Measurements from ENCODE around the gene SLCO2B1.

DNA sequence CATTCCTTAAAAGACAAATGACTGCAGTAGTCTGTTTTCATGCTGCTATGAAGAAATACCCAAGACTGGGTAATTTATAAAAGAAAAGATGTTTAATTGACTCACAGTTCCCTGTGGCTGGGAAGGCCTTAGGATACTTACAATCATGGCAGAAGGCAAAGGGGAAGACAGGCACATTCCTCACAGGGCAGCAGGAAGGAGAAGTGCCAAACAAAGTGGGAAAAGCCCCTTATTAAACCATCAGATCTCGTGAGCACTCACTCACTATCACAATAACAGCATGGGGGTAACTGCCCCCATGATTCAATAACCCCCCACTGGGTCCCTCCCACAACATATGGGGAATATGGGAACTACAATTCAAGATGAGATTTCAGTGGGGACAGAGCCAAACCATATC lies 37.9 kb upstream of the SLCO2B1 start:
- TF ChIP-seq, protein P1, sequence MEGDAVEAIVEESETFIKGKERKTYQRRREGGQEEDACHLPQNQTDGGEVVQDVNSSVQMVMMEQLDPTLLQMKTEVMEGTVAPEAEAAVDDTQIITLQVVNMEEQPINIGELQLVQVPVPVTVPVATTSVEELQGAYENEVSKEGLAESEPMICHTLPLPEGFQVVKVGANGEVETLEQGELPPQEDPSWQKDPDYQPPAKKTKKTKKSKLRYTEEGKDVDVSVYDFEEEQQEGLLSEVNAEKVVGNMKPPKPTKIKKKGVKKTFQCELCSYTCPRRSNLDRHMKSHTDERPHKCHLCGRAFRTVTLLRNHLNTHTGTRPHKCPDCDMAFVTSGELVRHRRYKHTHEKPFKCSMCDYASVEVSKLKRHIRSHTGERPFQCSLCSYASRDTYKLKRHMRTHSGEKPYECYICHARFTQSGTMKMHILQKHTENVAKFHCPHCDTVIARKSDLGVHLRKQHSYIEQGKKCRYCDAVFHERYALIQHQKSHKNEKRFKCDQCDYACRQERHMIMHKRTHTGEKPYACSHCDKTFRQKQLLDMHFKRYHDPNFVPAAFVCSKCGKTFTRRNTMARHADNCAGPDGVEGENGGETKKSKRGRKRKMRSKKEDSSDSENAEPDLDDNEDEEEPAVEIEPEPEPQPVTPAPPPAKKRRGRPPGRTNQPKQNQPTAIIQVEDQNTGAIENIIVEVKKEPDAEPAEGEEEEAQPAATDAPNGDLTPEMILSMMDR (conservative IDR thresholded peaks at IDR 0.05) = no peak
- no peak for TF ChIP-seq ZFX (IDR thresholded peaks at IDR 0.05)

Measured in C4-2B (cell line).